Limb (tissue), 2 donors: Measurements from ENCODE around the gene UPK1A.
A peak's percentile ranks its signal among the peaks of the same experiment; 100 is the strongest.

Experiments used
- DNase-seq, 2 donors: peaks; one replicate each; pipeline ENCODE4 v3.0.0-alpha.2; 2016; ENCODE audit errors: extremely low spot score in 2 of 2

The UPK1A gene

GRCh38 chr19:35666251-35666913, at the start of gene UPK1A:
TSS of gene UPK1A (plus strand) at chr19:35666517. CDS start at chr19:35666813, 296 bp downstream.
- DNase-seq = no peak

DNA sequence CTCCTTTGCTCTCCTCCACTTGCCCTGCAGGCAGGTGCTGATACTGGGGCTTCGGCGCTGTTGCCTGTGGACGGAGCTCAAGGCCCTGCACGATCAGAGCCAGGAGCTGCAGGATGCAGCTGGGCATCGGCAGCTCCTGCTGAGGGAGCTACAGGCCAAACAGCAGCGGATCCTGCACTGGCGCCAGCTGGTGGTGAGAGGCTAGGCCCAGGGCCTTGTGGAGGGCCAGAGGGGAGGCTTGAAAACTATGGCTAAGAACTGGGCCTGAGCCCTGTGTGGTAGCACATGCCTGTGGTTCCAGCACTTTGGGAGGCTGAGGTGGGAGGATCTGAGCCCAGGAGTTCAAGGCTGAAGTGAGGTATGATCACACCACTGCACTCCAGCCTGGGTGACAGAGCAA, 47.5 kb upstream of the UPK1A start:
- no peak for DNase-seq

DNA sequence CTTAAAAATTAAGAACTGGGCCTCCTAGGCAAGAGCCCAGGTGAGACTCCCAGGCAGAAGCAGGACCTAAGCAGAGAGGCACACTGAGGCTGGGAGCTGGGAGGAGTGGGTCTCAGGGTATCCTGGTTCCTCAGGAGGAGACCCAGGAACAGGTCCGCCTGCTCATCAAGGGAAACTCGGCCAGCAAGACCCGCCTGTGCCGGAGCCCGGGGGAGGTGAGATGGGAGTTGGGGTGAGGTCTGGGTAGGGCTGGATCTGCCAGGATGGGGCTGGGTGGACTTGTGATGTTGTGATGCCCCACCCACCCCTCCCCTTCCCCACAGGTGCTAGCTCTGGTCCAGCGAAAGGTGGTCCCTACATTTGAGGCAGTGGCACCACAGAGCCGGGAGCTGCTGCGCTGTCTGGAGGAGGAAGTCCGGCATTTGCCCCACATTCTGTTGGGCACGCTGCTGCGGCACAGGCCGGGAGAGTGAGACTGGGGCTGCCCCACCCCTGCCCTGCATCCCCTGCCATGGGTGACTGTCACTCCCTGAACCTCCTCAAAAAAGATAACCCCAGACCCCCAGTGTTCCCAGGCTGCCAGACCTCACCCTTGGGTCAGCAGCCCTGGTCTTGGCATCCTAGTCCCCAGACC, 46.9 kb upstream of the UPK1A start:
- no peak for DNase-seq

GRCh38 chr19:35620001-35620400, 46.3 kb upstream of the UPK1A start:
- no peak for DNase-seq

GRCh38 chr19:35621708-35622107, 44.6 kb upstream of the UPK1A start:
- DNase-seq = no peak

- DNase-seq = no peak
These were observed 43.6 kb upstream of the UPK1A start for GRCh38 chr19:35622750-35623149.

DNA sequence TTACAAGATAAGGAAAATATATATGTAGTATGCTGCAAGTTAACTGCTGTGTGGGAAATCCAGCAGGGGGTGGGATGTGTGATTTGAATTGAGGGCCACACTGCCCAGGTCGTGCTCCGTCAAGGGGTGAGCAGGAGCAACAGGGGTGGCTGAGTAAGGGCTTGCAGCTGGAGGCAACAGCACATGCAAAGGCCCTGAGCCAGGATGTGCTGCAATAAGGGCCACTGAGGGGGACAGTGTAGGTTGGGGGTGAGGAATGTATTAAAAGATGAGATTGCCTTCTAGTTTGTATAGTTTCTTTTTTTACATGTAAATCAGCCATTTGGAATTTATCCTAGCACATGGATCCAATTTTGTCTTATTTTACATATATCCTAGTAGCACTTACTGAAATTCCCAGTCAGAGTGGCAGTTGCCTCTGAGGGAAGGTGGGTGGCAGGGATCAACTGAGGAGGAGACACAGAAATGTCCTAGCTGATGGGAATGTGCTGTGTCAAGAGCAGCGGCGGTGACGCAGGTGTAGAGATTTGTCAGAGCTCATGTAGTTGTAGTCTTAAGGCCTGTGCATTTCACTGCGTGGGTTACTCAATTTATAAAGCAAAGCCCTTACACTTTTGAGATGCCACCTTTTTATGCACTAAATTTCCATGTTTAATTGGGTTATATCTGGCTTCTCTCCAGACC, 42.8 kb upstream of the UPK1A start:
- no peak for DNase-seq

GRCh38 chr19:35628264-35628564, 38.1 kb upstream of the UPK1A start:
- no peak for DNase-seq

- DNase-seq = peak; percentile 98 to 99
These were observed 37.6 kb upstream of the UPK1A start, which contains the start of gene RBM42 for GRCh38 chr19:35628565-35629331. TSS of gene RBM42 (plus strand) at chr19:35629036. CDS start at chr19:35629154, 118 bp downstream.

- DNase-seq = no peak
These were observed 37.0 kb upstream of the UPK1A start for GRCh38 chr19:35629332-35629633.

GRCh38 chr19:35633727-35634440, 32.4 kb upstream of the UPK1A start:
- no peak for DNase-seq

DNA sequence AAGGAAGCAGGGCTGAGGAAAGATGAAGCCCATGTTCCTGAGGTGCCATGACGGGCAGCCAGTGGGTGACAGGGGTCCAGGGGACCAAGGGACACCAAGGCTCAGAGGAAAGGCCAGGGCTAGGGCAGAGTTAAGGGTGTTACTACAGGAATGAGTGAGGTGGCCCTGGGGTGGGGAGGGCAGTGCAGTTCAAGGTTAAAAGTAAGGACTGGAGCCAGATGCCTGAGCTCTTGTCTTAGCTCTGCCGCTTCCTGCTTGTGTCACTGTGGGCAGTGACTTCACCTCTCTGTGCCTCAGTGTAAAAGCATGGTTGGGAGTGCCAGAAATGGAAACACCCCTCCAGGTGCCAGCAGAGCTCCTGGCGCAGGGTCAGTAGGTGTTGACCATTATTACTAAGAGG, 29.7 kb upstream of the UPK1A start:
- DNase-seq = no peak

GRCh38 chr19:35637165-35637564, 29.2 kb upstream of the UPK1A start:
- DNase-seq = no peak

DNA sequence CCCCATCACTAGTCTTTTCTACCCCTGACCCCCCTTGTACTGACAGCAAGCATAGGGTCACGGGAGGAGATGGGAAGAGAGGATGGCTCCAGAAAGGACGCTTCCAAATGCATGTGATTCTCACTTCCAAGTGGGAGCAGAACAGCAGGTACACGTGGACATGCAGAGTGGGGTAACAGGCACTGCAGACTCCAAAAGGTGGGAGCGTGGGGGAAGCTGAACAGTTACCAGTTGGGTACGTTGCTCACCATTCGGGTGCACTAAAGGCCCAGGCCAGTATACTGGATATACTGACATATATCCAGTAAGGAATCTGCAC, 27.0 kb upstream of the UPK1A start:
- DNase-seq = no peak

DNA sequence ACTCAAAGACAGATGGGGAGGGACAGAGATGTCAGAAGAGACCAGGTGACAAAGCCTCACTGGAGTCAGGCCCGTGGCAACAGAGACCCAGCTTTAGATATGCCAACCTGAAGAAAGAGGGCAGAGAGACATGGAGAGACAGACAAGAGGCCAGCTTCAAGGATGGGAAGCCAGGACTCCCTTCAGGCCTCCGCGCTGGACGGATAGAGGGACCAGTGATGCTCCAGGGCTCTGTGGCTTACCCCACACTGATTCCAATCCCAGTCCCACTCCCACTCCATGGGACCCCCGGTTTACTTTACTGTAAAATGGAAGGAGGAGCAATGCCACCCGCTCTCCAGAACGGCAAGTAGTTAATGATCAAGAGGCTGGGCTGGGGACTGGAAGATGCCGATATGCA, 26.5 kb upstream of the UPK1A start:
- no peak for DNase-seq

DNA sequence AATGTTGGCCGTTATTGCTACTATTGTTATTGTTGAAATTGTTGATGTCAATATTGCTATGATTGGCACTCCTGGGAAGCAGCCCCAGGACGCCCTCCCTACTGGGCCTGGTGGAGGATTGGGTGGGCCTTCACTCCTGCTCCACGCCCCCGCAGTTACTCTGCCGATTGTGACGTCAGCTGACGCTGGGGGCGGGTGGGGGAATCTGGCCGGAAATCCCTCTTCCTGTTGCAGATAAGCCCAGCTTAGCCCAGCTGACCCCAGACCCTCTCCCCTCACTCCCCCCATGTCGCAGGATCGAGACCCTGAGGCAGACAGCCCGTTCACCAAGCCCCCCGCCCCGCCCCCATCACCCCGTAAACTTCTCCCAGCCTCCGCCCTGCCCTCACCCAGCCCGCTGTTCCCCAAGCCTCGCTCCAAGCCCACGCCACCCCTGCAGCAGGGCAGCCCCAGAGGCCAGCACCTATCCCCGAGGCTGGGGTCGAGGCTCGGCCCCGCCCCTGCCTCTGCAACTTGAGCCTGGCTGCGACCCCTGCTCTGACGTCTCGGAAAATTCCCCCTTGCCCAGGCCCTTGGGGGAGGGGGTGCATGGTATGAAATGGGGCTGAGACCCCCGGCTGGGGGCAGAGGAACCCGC, 24.7 kb upstream of the UPK1A start, which contains the start of gene ETV2:
TSS of gene ETV2 (plus strand) at position 231 of the 637 bp plus-strand sequence. CDS start 716 bp downstream, outside the sequence.
- peak; percentile 8 to 71 for DNase-seq

DNA sequence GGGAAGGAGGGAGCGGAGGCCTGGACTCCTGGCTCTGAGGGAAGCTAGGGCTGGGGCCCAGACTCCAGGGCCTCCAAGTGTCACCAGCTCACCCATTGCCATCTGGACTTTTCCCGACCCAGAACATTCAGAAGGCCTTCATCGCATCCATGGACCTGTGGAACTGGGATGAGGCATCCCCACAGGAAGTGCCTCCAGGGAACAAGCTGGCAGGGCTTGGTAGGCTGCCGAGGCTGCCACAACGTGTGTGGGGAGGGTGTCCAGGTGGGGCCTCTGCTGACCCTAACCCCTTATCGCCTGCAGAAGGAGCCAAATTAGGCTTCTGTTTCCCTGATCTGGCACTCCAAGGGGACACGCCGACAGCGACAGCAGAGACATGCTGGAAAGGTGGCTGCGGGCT, 24.0 kb upstream of the UPK1A start:
- no peak for DNase-seq

GRCh38 chr19:35642798-35643254, 23.5 kb upstream of the UPK1A start:
- DNase-seq = no peak

- peak; percentile 84 to 90 for DNase-seq
These were observed 22.8 kb upstream of the UPK1A start for GRCh38 chr19:35643255-35644205.
